HEK293 (cell line): ENCODE data around the gene SRP19.

Experiments used
- ZEB2 ChIP-seq: fragments of 450-650 bp; formaldehyde crosslinking; IDR thresholded peaks from 2 replicates; pipeline ENCODE4 v1.5.1; 2016; ENCODE audit warnings: missing biosample characterization, missing genetic modification characterization
- ZNF416 ChIP-seq: fragments of 450-650 bp; formaldehyde crosslinking; IDR thresholded peaks from 2 replicates; pipeline ENCODE4 v1.5.1; 2016; ENCODE audit warnings: missing biosample characterization, missing genetic modification characterization
- ZNF629 ChIP-seq: fragments of 450-650 bp; formaldehyde crosslinking; IDR thresholded peaks from 2 replicates; pipeline ENCODE4 v1.5.1; 2017; ENCODE audit warnings: missing biosample characterization, missing genetic modification characterization
- TF ChIP-seq, protein P1 (sequence below): fragments of 450-650 bp; formaldehyde crosslinking; IDR thresholded peaks from 2 replicates; pipeline ENCODE4 v1.5.1; 2016; ENCODE audit warnings: missing biosample characterization, missing genetic modification characterization

DNA sequence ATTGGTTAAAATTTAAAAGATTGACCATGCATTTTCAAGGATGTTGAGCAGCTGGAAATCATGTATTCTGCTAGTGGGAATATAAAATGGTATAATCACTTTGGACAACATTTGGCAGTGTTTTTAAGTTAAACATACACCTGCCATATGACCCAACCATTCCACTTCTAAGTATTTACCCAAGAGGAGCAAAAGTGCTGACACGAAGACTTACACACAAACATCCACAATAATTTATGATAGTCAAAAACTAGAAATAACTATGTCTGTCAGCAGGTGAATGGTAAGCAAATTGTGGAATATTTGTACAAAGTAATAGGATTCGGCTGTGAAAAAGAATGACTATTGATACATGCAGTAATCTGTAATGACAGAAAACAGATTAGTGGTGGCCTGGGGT lies 30.7 kb upstream of the SRP19 start:
- TF ChIP-seq, protein P1, sequence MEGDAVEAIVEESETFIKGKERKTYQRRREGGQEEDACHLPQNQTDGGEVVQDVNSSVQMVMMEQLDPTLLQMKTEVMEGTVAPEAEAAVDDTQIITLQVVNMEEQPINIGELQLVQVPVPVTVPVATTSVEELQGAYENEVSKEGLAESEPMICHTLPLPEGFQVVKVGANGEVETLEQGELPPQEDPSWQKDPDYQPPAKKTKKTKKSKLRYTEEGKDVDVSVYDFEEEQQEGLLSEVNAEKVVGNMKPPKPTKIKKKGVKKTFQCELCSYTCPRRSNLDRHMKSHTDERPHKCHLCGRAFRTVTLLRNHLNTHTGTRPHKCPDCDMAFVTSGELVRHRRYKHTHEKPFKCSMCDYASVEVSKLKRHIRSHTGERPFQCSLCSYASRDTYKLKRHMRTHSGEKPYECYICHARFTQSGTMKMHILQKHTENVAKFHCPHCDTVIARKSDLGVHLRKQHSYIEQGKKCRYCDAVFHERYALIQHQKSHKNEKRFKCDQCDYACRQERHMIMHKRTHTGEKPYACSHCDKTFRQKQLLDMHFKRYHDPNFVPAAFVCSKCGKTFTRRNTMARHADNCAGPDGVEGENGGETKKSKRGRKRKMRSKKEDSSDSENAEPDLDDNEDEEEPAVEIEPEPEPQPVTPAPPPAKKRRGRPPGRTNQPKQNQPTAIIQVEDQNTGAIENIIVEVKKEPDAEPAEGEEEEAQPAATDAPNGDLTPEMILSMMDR (tag by site-specific recombination): no peak
- TF ChIP-seq ZNF629 (tag by site-specific recombination) (no peak), ZNF416 (tag by site-specific recombination) (no peak), ZEB2 (tag by site-specific recombination) (no peak)
